ENCODE measurements around the gene MTCL3.

GRCh38 chr6:127462376-127462775, 56.8 kb downstream of the MTCL3 start:
- TF ChIP-seq CTCF (conservative IDR thresholded peaks at IDR 0.05), result peak; percentile 17; the same call in 1 of the 2 replicates
- no peak for TF ChIP-seq ZFX (IDR thresholded peaks at IDR 0.05)
